NCI-H226 (cell line): Measurements from ENCODE around the gene ATL1.
A peak's percentile ranks its signal among the peaks of the same experiment; 100 is the strongest.
"Not testable (repeated sequence)": the region's sequence is repeated elsewhere in the genome, so short reads cannot be mapped to it uniquely, and the experiment has no call there.

Experiments used
- DNase-seq: peaks from one replicate; pipeline ENCODE4 v3.0.0-alpha.2; 2015

The ATL1 gene

GRCh38 chr14:50603565-50603964, 43.6 kb downstream of the ATL1 start:
- peak; percentile 53 for DNase-seq

GRCh38 chr14:50605766-50606165, 45.8 kb downstream of the ATL1 start:
- no peak for DNase-seq

GRCh38 chr14:50606468-50606867, 46.5 kb downstream of the ATL1 start:
- no peak for DNase-seq

- no peak for DNase-seq
Measured at GRCh38 chr14:50607181-50607580, 47.2 kb downstream of the ATL1 start.

- no peak for DNase-seq
Measured at GRCh38 chr14:50607761-50608160, 47.8 kb downstream of the ATL1 start.

- no peak for DNase-seq
Measured at GRCh38 chr14:50608302-50608851, 48.4 kb downstream of the ATL1 start.

GRCh38 chr14:50610465-50610864, 50.5 kb downstream of the ATL1 start:
- DNase-seq: no peak

- DNase-seq: no peak
Measured at GRCh38 chr14:50612806-50613205, 52.9 kb downstream of the ATL1 start.

GRCh38 chr14:50615056-50615455, 55.1 kb downstream of the ATL1 start:
- no peak for DNase-seq

- DNase-seq: no peak
Measured at GRCh38 chr14:50615552-50615951, 55.6 kb downstream of the ATL1 start.

- DNase-seq: no peak
Measured at GRCh38 chr14:50616275-50616674, 56.3 kb downstream of the ATL1 start.

GRCh38 chr14:50619569-50620141, 59.7 kb downstream of the ATL1 start:
- no peak for DNase-seq

GRCh38 chr14:50620341-50620740, 60.4 kb downstream of the ATL1 start:
- DNase-seq: no peak

GRCh38 chr14:50622978-50623377, 63.0 kb downstream of the ATL1 start:
- no peak for DNase-seq

- no peak for DNase-seq
Measured at GRCh38 chr14:50624447-50624846, 64.5 kb downstream of the ATL1 start.

GRCh38 chr14:50624947-50625346, 65.0 kb downstream of the ATL1 start:
- DNase-seq: not testable (repeated sequence)

GRCh38 chr14:50631408-50631821, 71.5 kb downstream of the ATL1 start:
- no peak for DNase-seq

- DNase-seq: no peak
Measured at GRCh38 chr14:50633954-50634353, 74.0 kb downstream of the ATL1 start.

GRCh38 chr14:50635141-50635540, 75.2 kb downstream of the ATL1 start:
- no peak for DNase-seq

GRCh38 chr14:50647282-50647681, 87.3 kb downstream of the ATL1 start:
- no peak for DNase-seq

- DNase-seq: no peak
Measured at GRCh38 chr14:50647753-50648152, 87.8 kb downstream of the ATL1 start.

- DNase-seq: no peak
Measured at GRCh38 chr14:50649691-50650090, 89.7 kb downstream of the ATL1 start.

GRCh38 chr14:50656776-50657175, 96.8 kb downstream of the ATL1 start:
- no peak for DNase-seq

GRCh38 chr14:50657753-50658152, 97.8 kb downstream of the ATL1 start:
- no peak for DNase-seq

- peak; percentile 47 for DNase-seq
Measured at GRCh38 chr14:50658203-50658602, 98.3 kb downstream of the ATL1 start.
